ENCODE results near the gene TRAPPC10.

The TRAPPC10 gene

GRCh38 chr21:43983860-43984420, 28.2 kb upstream of the TRAPPC10 start:
- no peak for DNase-seq

- no peak for DNase-seq
These were observed 27.0 kb upstream of the TRAPPC10 start for GRCh38 chr21:43984905-43985689.

- no peak for DNase-seq
These were observed 26.3 kb upstream of the TRAPPC10 start for GRCh38 chr21:43985690-43986251.

GRCh38 chr21:43986544-43987451, 25.3 kb upstream of the TRAPPC10 start:
- DNase-seq = no peak

DNA sequence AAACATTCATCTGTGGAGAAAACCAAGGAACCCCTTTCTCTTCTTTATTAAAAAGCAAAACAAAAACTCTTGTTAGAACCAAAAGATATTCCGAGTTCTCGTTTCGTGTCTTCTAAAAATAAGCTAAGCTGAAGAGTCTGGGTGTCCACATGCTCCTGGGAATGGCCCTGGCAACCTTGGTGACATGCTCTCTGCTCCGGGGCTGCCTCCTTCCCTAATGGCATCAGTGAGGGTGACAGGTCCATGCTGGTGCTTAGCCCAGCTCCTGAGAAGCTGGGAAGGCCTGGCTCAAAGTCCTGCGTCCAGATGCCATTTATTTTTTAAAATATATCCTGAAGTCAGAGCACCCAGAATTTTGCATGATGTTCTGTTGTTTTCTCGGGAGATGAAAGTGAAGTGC, 24.6 kb upstream of the TRAPPC10 start:
- no peak for DNase-seq

GRCh38 chr21:43988016-43988415, 24.1 kb upstream of the TRAPPC10 start:
- no peak for DNase-seq

DNA sequence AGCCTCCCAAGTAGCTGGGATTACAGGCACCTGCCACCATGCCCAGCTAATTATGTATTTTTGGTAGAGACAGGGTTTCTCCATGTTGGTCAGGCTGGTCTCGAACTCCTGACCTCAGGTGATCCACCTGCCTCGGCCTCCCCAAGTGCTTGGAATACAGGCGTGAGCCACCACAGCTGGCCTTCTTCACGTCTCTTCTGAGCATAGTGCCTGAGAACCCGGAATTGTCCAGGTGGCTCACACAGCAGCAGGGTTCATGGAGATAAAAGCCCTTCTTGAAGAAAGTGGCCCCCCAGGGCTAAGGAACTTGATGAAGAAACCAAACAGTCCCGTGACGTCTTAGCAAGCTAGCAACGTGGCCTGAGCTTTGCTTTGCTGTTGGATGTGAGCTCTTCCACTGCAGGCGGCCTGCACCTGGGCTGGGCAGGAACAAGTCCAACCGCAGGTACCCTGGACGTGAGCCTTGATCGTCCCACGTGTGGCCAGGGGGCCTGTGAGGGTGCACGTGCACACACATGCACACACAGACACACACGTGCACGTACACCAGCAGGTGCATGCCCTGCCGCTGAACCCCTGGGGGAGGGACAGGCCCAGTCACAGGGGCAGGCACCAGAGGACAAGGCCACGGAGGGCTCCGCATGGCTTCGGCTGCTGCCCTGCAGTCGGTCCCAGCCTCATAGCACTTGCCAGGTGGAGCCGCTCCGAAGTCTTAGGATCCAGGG, 23.4 kb upstream of the TRAPPC10 start:
- DNase-seq = no peak

DNA sequence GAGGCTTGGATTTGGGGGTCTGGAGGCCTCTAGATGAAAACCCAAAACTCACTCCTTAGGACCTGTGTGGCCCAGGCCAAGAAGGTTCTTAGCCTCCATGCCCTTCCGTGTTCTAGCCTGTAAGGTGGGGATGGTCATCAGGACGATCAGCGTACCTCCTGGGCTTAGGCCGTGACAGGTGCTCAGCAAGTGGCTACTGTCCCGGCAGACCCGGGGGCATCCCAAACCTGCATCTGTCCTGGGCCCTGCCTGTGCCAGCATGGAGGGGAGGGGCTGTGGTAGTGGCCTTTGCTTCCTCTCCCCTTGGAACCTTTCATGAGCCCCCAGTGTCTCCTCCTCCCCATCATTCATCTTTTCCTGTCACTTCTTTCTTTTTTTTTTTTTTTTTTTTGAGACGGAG, 22.7 kb upstream of the TRAPPC10 start:
- DNase-seq = no peak

DNA sequence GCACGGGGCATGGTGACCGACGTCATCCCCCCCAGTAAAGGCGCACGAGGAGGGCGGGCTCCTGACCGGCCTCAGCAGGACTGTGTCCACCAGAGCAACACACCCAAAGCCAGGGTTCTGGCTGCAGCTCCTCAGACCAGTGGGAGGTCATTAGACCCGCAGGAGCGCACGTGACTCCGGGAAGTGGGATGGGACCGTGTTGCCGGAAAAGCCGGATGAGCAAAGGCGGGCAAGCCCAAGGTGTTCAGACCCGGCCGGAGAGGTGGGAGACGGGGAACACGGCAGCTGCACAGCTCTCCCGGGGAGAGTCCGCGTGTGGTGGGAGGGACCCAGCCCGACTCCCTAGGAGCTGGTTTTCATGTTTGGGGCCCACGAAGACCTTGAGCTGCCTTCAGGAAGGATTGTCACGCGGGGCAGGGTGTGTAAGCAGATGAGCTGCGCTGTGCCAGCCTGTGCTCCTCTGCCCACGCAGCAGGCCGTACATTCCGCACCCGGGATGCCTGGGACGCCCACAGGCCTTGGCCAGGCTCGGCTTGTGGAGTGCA, 20.6 kb upstream of the TRAPPC10 start:
- no peak for DNase-seq

DNA sequence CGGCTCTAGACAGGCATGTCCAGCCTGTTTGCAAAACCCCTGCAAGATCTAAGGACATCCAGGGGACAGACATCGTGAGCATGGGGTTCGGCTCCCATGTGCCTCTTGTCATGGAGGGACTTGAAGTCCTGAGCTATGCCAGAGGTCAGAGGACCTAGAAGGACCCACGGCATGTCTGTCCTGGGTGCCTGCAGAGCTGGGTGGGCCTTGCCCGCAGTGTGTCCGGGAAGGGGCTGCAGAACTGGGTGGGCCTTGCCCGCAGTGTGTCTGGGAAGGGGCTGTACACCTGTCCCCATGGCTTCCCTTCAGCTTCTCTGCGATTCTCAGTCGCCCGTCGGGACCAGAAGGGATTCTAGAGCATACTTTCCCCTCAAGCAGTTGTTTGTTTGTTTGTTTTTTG, 20.0 kb upstream of the TRAPPC10 start:
- no peak for DNase-seq

GRCh38 chr21:43993420-43993934, 18.6 kb upstream of the TRAPPC10 start:
- no peak for DNase-seq

DNA sequence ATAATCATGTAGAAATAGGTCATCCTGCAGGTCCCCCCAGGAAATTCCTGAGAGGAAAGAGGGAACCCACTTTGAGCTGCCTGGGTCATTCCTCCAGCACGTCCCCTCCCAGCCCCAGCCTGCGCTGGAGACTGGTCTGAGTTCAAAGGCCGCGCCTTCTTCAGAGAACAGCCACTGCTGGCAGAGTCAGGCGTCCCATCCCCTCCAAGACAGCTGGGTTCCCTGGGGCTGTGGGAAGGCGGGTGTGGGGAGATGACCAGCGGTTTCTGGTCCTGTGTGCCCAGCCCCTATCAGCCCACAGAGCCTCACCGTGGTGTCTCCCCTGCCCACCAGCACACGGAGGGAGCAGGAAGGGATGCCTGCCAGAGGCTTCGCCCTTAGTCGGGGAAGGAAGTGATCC, 18.0 kb upstream of the TRAPPC10 start:
- no peak for DNase-seq

- DNase-seq = no peak
These were observed 17.5 kb upstream of the TRAPPC10 start for GRCh38 chr21:43994646-43995045.

DNA sequence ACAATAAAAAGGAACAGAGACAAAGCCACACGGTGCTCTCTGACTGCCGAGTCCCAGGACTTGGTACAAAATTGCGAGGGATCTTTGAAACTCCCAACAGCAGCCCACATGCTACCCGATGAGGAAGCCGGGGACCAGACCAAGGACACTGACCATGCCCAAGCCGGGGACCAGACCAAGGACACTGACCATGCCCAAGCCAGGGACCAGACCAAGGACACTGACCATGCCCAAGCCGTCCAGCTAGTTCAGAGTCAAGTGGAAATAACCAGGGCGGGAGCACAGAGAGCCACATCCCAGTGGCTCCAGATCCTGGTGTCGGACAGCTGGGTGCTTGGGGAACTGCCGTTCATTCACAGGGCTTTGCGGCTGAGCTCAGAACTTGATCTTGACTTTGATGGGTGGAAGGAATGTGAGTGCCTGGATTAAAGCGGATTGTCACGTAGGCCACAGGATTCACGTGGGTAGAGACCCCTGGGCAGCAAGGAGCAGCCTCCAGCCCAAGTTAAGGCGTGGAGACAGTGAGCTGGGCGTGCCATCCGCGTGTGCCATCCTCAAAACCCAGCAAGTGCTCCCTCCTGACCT, 16.5 kb upstream of the TRAPPC10 start:
- no peak for DNase-seq

DNA sequence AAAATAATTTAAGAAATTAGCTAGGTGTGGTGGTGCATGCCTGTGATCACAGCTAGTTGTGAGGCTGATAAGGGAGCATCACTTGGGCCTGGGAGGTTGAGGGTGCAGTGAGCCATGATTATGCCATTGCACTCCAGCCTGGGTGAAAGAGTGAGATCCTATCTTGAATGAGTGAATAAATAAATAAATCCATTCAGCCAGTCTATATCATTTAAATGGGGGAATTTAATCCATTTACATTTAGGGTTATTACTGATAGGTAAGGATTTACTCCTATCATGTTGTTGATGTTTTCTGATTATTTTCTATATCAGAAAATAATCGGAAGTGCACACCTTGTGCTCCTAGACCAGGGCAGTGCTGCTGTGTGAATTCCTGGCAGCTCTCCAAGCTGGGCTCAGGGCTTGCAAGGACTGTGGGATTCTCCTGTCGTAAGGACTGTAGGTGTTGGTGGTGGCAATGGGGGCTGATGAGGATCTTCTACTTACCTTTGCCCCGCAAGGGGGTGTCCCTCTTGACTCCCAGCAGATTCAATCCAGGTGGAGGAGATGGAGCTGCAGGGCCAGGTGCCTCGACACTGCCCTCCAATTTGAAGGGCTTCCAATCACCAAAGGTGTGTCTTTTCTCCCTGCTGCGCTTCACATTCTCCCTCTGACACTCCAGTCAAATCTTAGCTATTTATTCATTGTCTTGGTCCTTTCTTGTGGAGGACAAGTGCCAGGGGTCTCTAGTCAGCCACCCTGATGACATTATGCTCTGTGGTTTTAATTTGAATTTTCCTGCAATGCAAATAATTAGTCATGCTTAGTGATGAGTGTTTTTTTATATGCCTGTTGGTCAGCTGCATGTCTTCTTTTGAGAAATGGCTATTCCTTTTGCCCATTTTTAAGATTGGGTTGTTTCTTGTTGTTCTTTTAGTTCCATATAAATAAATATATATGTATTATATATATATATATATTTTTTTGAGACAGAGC, 14.1 kb upstream of the TRAPPC10 start:
- no peak for DNase-seq

DNA sequence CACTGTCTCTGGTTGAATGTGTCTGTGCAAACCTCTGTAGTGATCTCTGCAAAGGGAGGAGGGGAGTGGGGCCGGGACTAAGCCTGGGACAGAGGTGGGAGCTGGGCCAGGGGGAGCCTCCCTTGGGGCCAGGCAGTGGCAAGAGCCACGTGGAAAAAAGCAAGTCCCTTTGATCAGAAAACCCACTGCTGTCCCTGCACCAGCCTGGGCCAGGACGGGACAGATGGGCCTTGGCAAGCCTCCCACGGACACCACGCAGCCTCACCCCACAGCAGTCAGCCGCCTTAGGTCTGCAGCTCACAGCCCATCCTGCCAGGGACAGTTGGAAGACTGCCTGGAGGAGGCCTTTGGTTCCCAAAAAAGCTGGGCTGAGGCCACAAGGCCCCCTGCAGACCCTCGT, 11.7 kb upstream of the TRAPPC10 start:
- DNase-seq = no peak

DNA sequence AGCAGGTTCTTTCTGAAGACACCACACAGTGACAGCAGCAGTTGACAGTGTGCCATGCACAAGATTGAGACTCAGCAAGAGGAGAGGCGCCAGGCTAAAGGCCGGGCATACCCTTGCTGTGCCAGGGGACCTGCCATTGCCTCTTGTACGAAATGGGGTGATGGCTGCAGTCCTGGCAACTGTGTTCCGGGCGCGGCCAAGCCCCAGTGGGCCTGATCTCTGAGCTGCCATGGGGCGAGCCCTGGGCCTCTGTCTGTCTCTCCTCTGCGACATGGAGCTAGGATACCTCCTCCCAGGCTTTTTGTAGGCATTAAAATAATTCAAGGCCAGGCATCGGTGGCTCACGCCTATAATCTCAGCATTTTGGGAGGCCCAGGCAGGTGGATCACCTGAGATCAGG, 9.6 kb upstream of the TRAPPC10 start:
- no peak for DNase-seq

DNA sequence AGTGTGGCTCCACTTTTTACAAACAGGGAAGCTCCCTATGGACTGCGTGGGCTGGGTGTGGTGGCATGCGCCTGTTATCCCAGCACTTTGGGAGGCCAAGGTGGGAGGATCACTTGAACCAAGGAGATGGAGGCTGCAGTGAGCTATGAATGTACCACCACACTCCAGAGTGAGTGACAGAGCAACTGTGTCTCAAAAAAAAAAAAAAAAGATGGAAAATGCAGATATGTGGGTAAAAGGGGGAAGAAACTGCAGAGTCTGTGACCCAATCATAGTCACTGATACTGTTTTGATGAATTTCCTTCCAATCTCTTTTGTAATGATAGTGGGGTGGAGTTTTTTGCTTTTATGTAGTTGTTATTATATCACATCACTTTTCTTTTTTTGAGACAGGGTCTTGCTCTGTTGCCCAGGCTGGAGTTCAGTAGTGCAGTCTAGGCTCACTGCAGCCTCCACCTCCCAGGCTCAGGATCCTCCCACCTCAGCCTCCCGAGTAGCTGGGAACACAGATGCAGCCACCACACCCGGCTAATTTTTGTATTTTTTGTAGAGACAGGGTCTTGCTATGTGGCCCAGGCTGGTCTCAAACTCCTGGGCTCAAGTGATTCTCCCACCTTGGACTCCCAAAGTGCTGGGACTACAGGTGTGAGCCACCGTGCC, 8.7 kb upstream of the TRAPPC10 start:
- no peak for DNase-seq

DNA sequence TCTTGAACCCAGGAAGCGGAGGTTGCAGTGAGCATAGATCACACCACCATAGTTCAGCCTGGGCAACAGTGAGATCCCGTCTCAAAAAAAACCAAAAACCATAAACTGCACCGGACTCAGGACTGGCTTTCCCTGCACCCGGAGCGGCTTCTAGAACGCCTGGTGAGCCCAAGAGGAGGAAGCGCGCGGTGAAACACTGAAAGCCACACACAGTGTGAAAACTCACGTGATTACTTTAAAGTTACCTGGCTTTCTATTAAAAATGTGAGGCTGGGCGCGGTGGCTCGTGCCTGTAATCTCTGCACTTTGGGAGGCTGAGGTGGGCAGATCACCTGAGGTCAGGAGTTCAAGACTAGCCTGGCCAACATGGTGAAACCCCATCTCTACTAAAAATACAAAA, 7.0 kb upstream of the TRAPPC10 start:
- DNase-seq = no peak

DNA sequence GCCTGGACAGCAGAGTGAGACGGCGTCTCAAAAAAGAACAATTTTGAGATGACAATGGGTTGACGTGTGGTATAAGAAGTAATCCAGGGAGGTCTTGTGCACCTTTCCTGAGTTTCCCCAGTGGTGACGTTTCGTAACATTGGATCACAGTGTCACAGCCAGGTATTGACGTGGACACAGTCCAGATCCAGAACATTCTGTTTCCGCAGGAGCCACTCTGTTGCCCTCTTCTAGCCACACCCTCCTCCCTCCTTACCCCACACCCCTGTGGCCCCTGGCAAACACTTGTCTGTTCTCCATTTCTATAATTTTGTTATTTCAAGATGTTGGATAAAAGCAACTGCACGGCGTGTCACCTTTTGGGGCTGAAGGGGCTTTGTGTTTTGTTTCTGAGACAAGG, 6.5 kb upstream of the TRAPPC10 start:
- DNase-seq = no peak

Data from NCI-H526 treated with DMSO at 0.1 percent for 48 hours (cell line).